CD4-positive, CD25-positive, alpha-beta regulatory T cell (primary cell): ENCODE data around the gene RIMS1. TPM values are rescaled to one million over a fixed set of nuclear protein-coding genes. Genes with fewer than 3 reads are reported as not detected.

Experiments
- ATAC-seq, 2 donors: fragments of 150-1000 bp; cut with Tn5 transposase; one replicate each; pipeline ENCODE4 v1.10.0; 2021; ENCODE audit warnings: low read depth in 2 of 2, moderate number of reproducible peaks in 2 of 2, moderate library complexity in 1 of 2
- DNase-seq, 3 donors: peaks; one replicate each; pipeline versions ENCODE4 v3.0.0 to v3.0.0-alpha.2; 2012 to 2022; ENCODE audit warnings: mixed read lengths in 1 of 3
- H3K27ac ChIP-seq: one replicate; pipeline ENCODE4 v1.7.0; 2013; ENCODE audit warnings: mild to moderate bottlenecking, low read length; ENCODE audit not compliant: insufficient read depth, poor library complexity, severe bottlenecking
- H3K27me3 ChIP-seq: one replicate; pipeline ENCODE4 v1.7.0; 2013; ENCODE audit warnings: low read length; ENCODE audit not compliant: control insufficient read depth, insufficient read depth
- H3K36me3 ChIP-seq: one replicate; pipeline ENCODE4 v1.7.0; 2013; ENCODE audit warnings: mild to moderate bottlenecking, low read length, moderate library complexity; ENCODE audit not compliant: control insufficient read depth, insufficient read depth
- H3K4me1 ChIP-seq: 2 replicates; pipeline ENCODE4 v1.7.0; 2013; ENCODE audit warnings: mild to moderate bottlenecking, low read length; ENCODE audit not compliant: insufficient read depth, control insufficient read depth, poor library complexity, severe bottlenecking
- H3K4me3 ChIP-seq: one replicate; pipeline ENCODE4 v1.7.0; 2013; ENCODE audit warnings: low read depth, mild to moderate bottlenecking, low read length, moderate library complexity
- H3K9me3 ChIP-seq, 2 experiments: 1 replicate in 1 of 2; 2 replicates in 1 of 2; pipeline ENCODE4 v1.7.0; 2013; ENCODE audit warnings: low read length in 2 of 2, mild to moderate bottlenecking in 1 of 2, moderate library complexity in 1 of 2; ENCODE audit not compliant: control insufficient read depth in 2 of 2
- H3K27ac Mint-ChIP-seq, 3 donors: one replicate each; pipeline ENCODE4 v1.8.0; 2020 to 2022; ENCODE audit warnings: mild to moderate bottlenecking in 3 of 3, mixed read lengths in 3 of 3, moderate library complexity in 2 of 3
- H3K27me3 Mint-ChIP-seq: one replicate; pipeline ENCODE4 v1.8.0; 2022; ENCODE audit warnings: mild to moderate bottlenecking, mixed read lengths
- H3K36me3 Mint-ChIP-seq: one replicate; pipeline ENCODE4 v1.8.0; 2020; ENCODE audit warnings: mixed read lengths
- H3K4me1 Mint-ChIP-seq, 4 donors: one replicate each; pipeline ENCODE4 v1.8.0; 2020 to 2022; ENCODE audit warnings: mixed read lengths in 4 of 4, mild to moderate bottlenecking in 1 of 4
- H3K4me3 Mint-ChIP-seq, 4 donors: one replicate each; pipeline ENCODE4 v1.8.0; 2020 to 2022; ENCODE audit warnings: mild to moderate bottlenecking in 4 of 4, mixed read lengths in 4 of 4, moderate library complexity in 3 of 4
- H3K9me3 Mint-ChIP-seq, 7 donors: one replicate each; pipeline ENCODE4 v1.8.0; 2020 to 2022; ENCODE audit warnings: mixed read lengths in 7 of 7, mild to moderate bottlenecking in 3 of 7, moderate library complexity in 2 of 7
- polyA plus RNA-seq, 4 donors: library from polyadenylated mRNA; unstranded; fragments of 300-500 nt; fragmentation: Illumina TruSeq; gene quantifications; one replicate each; pipeline ENCODE4 v1.2.3, GENCODE V29; 2021
- total RNA-seq: library from RNA; stranded (reverse); gene quantifications from one replicate; pipeline ENCODE4 v1.2.3, GENCODE V29; 2022

Gene RIMS1
- total and polyA plus RNA-seq, 5 donors from 2014 or later = not detected

DNA sequence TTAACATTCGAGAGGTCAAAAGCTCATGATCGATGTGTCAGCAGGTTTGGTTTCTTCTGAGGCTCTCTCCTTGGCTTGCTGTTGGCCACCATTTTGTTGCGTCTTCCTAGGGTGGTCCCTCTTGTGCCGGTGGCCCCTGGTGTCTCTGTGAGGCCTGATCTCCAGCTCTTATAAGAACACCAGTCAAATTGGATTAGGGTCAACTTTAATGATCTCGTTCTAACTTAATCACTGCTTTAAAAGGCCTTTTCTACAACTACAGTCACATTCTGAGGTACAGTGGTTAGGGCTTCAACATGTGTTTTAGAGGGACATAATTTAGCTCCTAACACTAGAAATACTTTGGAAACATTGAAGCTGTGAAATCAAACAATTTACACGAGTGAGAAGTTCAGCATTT is 494.7 kb downstream of the RIMS1 start:
- Mint-ChIP-seq H3K4me1 (no peaks in the 10 kb centered on the region), H3K27ac (no peak overlapping the region), H3K4me3 (no peak overlapping the region), H3K36me3 (no peaks in the 10 kb centered on the region), H3K9me3 (no peaks in the 10 kb centered on the region), H3K27me3 (peaks cover 4% of the 10 kb centered on the region)
- DNase-seq (no peak), ATAC-seq (no peak)
- Histone ChIP-seq H3K4me3 (no peak overlapping the region), H3K9me3 (no peaks in the 10 kb centered on the region), H3K27ac (no peak overlapping the region), H3K27me3 (no peaks in the 10 kb centered on the region), H3K36me3 (no peaks in the 10 kb centered on the region), H3K4me1 (no peaks in the 10 kb centered on the region)

DNA sequence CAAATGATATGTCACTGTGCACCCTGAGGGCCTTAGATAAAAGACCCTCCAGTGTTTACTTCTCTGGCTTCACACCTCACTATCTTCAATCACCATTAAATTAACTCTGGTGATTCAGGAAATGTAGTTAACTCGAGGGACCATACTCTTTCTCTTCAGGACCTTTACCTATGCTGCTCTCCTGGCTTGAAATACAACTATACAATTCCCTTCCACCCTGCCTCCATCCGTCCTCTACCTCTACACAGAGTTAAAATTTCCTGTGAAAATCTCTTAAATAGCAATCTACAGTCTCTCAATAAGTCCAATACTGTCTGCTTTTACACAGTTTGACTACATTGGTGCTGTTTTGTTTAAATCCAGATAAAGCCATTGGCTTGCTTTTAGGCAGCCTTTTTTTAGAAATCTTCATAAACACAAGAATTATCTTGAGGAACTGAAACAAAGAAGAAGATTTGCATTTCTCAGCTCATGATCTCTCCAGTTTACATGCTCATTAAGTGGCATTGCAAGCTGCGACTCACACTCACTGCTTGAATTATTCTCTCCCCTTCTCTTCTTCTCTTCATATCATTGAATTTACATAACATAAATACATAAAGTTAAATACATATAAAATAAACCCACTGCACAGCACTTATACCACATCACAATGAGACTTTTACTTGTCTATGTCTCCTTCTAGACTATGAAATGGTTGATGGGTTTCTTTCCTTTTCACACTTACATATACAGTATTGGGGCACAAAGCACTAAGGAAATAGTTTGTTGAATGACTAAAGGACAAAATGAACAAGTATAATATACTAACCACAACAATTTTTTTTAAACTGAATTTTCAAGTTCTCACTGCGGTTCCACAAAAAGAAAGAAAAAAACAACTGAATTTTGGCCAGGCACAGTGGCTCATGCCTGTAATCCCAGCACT is 496.5 kb downstream of the RIMS1 start:
- H3K36me3 Mint-ChIP-seq = no peaks in the 10 kb centered on the region
- H3K9me3 Mint-ChIP-seq = no peaks in the 10 kb centered on the region
- Histone ChIP-seq H3K4me1 (no peaks in the 10 kb centered on the region), H3K4me3 (no peak overlapping the region), H3K27me3 (no peaks in the 10 kb centered on the region), H3K9me3 (no peaks in the 10 kb centered on the region), H3K36me3 (no peaks in the 10 kb centered on the region), H3K27ac (no peak overlapping the region)
- no peak overlapping the region for H3K4me3 Mint-ChIP-seq
- ATAC-seq (peak; percentile 12 to 18), DNase-seq (no peak)
- peaks cover 4% of the 10 kb centered on the region for H3K27me3 Mint-ChIP-seq
- H3K27ac Mint-ChIP-seq = no peak overlapping the region
- H3K4me1 Mint-ChIP-seq = no peaks in the 10 kb centered on the region

DNA sequence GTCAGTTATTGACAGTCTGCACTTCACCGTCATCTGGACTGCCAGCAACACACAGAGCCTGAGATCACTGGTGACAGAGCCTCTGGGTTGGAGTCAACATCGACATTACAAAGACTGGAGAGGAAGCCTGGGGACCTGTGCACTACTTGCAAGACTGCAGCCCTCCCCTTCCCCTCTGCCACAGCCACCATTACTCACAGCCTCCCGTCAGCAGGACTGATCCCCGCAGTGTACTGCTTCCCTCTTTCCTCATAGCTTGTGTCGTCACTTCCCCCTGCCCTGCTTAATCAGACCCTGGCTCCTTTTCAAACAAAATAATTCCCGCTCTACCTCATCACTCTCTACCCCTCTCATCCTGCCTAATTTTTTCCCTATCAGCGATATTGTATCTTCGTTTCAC is 500.0 kb downstream of the RIMS1 start:
- Mint-ChIP-seq H3K4me1 (no peaks in the 10 kb centered on the region), H3K36me3 (no peaks in the 10 kb centered on the region), H3K9me3 (no peaks in the 10 kb centered on the region), H3K4me3 (no peak overlapping the region), H3K27me3 (peaks cover 4% of the 10 kb centered on the region), H3K27ac (no peak overlapping the region)
- ATAC-seq (no peak), DNase-seq (no peak)
- Histone ChIP-seq H3K9me3 (no peaks in the 10 kb centered on the region), H3K4me1 (no peaks in the 10 kb centered on the region), H3K27me3 (no peaks in the 10 kb centered on the region), H3K36me3 (no peaks in the 10 kb centered on the region), H3K4me3 (no peak overlapping the region), H3K27ac (no peak overlapping the region)

- no peaks in the 10 kb centered on the region for H3K4me1 Mint-ChIP-seq
- no peaks in the 10 kb centered on the region for H3K9me3 Mint-ChIP-seq
- no peak overlapping the region for H3K27ac Mint-ChIP-seq
- Histone ChIP-seq H3K36me3 (no peaks in the 10 kb centered on the region), H3K27me3 (no peaks in the 10 kb centered on the region), H3K4me3 (no peak overlapping the region), H3K27ac (no peak overlapping the region), H3K4me1 (no peaks in the 10 kb centered on the region), H3K9me3 (no peaks in the 10 kb centered on the region)
- H3K27me3 Mint-ChIP-seq = no peaks in the 10 kb centered on the region
- no peak overlapping the region for H3K4me3 Mint-ChIP-seq
- ATAC-seq (no peak), DNase-seq (no peak)
- H3K36me3 Mint-ChIP-seq = no peaks in the 10 kb centered on the region
Measured at GRCh38 chr6:72389698-72390097, 503.3 kb downstream of the RIMS1 start.

GRCh38 chr6:72390548-72390947 is 504.2 kb downstream of the RIMS1 start:
- Histone ChIP-seq H3K9me3 (no peaks in the 10 kb centered on the region), H3K27ac (no peak overlapping the region), H3K36me3 (no peaks in the 10 kb centered on the region), H3K27me3 (no peaks in the 10 kb centered on the region), H3K4me1 (no peaks in the 10 kb centered on the region), H3K4me3 (no peak overlapping the region)
- no peak for DNase-seq
- H3K4me1 Mint-ChIP-seq = no peaks in the 10 kb centered on the region
- no peak overlapping the region for H3K27ac Mint-ChIP-seq
- H3K9me3 Mint-ChIP-seq = no peaks in the 10 kb centered on the region
- no peaks in the 10 kb centered on the region for H3K36me3 Mint-ChIP-seq
- no peaks in the 10 kb centered on the region for H3K27me3 Mint-ChIP-seq
- no peak overlapping the region for H3K4me3 Mint-ChIP-seq
- no peak for ATAC-seq

- Mint-ChIP-seq H3K9me3 (peaks cover 0 to 3% (median 0%) of the 10 kb centered on the region in 7 donors), H3K4me1 (no peaks in the 10 kb centered on the region), H3K27me3 (no peaks in the 10 kb centered on the region), H3K4me3 (no peak overlapping the region), H3K27ac (no peak overlapping the region), H3K36me3 (no peaks in the 10 kb centered on the region)
- ATAC-seq = no peak
- Histone ChIP-seq H3K9me3 (no peaks in the 10 kb centered on the region), H3K27ac (no peak overlapping the region), H3K4me3 (no peak overlapping the region), H3K27me3 (no peaks in the 10 kb centered on the region), H3K4me1 (no peaks in the 10 kb centered on the region), H3K36me3 (no peaks in the 10 kb centered on the region)
- no peak for DNase-seq
Measured at GRCh38 chr6:72401865-72402264, 515.5 kb downstream of the RIMS1 start.

DNA sequence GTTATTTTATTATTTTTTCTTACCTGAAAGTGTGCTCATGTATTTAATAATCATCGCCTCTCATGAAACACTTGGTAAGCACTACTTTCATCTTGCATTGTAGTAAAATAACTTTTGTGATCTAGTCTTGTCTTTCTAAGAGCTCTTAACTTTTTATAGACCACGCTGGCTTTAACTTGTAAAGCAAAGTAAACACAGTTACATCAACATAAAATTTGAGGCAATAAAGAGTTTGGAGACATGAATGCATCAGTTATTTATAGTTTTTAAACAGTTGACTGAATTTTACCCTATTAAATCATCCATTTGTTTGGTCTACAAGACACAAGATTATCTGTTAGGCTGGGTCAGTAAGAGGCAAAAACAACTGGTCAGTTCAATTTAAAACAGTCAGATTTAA is 517.1 kb downstream of the RIMS1 start:
- no peak overlapping the region for H3K27ac Mint-ChIP-seq
- H3K4me1 ChIP-seq = no peaks in the 10 kb centered on the region
- no peaks in the 10 kb centered on the region for H3K36me3 Mint-ChIP-seq
- H3K9me3 ChIP-seq = no peaks in the 10 kb centered on the region
- no peak overlapping the region for H3K27ac ChIP-seq
- H3K36me3 ChIP-seq = no peaks in the 10 kb centered on the region
- no peaks in the 10 kb centered on the region for H3K27me3 Mint-ChIP-seq
- no peaks in the 10 kb centered on the region for H3K27me3 ChIP-seq
- H3K4me1 Mint-ChIP-seq = no peaks in the 10 kb centered on the region
- H3K4me3 ChIP-seq = no peak overlapping the region
- ATAC-seq (no peak), DNase-seq (no peak)
- no peak overlapping the region for H3K4me3 Mint-ChIP-seq
- peaks cover 0 to 3% (median 0%) of the 10 kb centered on the region in 7 donors for H3K9me3 Mint-ChIP-seq

DNA sequence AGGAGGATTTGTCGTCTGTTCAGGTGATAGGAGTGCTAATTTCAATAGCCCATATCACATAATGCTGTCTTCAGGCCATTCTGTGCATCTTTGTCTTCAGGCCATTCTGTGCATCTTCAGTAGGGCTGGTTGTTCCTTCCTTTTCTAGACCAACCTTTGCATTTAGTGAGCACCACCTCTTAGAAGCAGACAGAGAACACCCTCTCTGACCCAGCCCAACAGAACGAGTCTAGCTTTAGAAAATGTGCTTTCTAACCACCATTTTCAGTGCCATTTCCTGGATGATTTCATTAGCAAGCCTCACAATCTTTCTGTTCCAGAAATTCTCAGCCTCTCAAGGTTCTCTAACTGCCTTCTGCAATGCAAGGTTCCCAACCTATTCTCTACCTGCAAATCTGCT is 520.2 kb downstream of the RIMS1 start:
- DNase-seq = no peak
- no peak overlapping the region for H3K4me3 ChIP-seq
- no peaks in the 10 kb centered on the region for H3K4me1 ChIP-seq
- no peaks in the 10 kb centered on the region for H3K27me3 ChIP-seq
- Mint-ChIP-seq H3K4me3 (no peak overlapping the region), H3K27ac (no peak overlapping the region), H3K27me3 (no peaks in the 10 kb centered on the region), H3K36me3 (no peaks in the 10 kb centered on the region), H3K4me1 (no peaks in the 10 kb centered on the region), H3K9me3 (peaks cover 0 to 3% (median 0%) of the 10 kb centered on the region in 7 donors)
- H3K27ac ChIP-seq = no peak overlapping the region
- no peaks in the 10 kb centered on the region for H3K36me3 ChIP-seq
- ATAC-seq = no peak
- no peaks in the 10 kb centered on the region for H3K9me3 ChIP-seq
